Transverse colon (tissue), 4 donors: Measurements from ENCODE around the gene EMILIN2.

Source experiments
- CTCF ChIP-seq, 5 experiments: fragments of 200-600 bp in 3 of 5; fragments of 450-650 bp in 2 of 5; sonication (generic) in 3 of 5; IDR thresholded peaks; 1 replicate in 2 of 5; 2 replicates in 3 of 5; pipeline ENCODE4 v1.5.1; 2016 to 2017; ENCODE audit warnings: antibody characterized with exemption in 5 of 5, inconsistent platforms in 3 of 5, mild to moderate bottlenecking in 2 of 5, moderate library complexity in 1 of 5
- POLR2AphosphoS5 ChIP-seq, 3 donors: sonication (generic); formaldehyde crosslinking; IDR thresholded peaks; one replicate each; pipeline ENCODE4 v1.6.1; 2016; ENCODE audit warnings: antibody characterized with exemption in 3 of 3

DNA sequence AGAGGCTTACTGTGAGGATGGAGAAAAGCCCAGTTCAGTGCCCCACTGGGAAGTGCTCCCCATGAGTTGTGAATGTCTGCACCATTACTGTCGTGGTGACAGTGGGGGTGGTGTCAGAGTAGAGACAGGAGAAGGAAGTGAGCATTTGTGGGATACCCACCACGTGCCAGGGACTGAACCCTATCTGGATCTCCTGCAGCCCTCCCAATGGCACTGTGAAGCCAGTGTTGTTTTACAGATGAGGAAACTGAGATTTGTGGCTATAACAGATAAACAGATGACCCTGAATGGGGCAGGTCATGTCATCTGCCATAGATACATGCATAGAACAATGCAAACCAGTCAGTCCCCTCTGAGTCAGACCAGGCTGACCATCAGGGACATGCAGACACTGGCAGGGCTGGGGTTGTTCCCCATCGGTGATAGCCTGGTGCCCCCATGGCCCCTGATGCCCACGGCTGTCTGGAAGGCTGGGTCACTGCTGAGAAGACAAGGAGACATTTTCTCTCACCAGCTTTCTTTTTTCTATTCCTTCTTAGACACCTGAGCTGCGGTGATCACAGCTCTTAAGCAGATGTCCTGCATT, 60.8 kb downstream of the EMILIN2 start:
- TF ChIP-seq POLR2AphosphoS5 (IDR thresholded peaks at IDR 0.05) (no peak), CTCF (IDR thresholded peaks at IDR 0.05) (no peak)
